ENCODE data around the gene CCDC77. TPM values are rescaled to one million over a fixed set of nuclear protein-coding genes. Genes with fewer than 3 reads are reported as not detected.

Gene CCDC77
- total and polyA plus RNA-seq, 2 donors (not counting 3 experiments of a cell fraction or from before 2014, with no cell fraction given): 4.1 to 12.9 TPM

DNA sequence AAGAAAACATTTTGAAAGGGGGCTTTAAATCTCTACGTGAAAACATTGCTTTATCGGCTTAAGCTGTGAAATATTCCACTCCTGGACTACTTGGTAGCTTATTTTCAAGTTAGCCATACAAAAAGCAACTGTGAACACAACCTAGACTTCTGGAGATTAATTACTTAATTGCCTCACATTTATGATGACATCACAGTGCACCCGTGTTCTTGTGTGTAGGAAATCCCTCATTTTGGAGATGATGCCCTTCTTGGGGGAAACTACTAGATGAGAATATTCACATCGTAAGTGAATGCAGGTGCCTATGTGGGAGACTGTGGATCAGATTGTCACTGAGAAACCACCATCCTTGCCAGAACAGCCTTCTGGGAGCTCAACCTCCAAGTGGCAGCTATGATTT, 47.8 kb downstream of the CCDC77 start:
- H4K20me1 ChIP-seq (replicated peaks; ENCODE audit: control insufficient read depth, extremely low read depth, insufficient read depth, low read length): no peaks in the 10 kb centered on the region
- no peak overlapping the region for H3K27ac ChIP-seq (ENCODE audit: insufficient read depth, low read depth, low read length)
- intact Hi-C loops (cut with micrococcal nuclease) (no loop called here), dilution Hi-C loops (cut with MboI; ENCODE audit: extremely low pct_ligation_motif_present, low sequenced_read_pairs) (no loop called here)
- H3K4me1 ChIP-seq (ENCODE audit: control insufficient read depth, extremely low read depth, insufficient read depth, low read length): no peaks in the 10 kb centered on the region
- H3K9ac ChIP-seq (replicated peaks; ENCODE audit: extremely low read depth, insufficient read depth, low read length): no peak overlapping the region
- no peak for TF ChIP-seq JUN (IDR thresholded peaks at IDR 0.05; ENCODE audit: borderline replicate concordance, insufficient read depth, insufficient read length, low read depth)
- TF ChIP-seq POLR2A (IDR thresholded peaks at IDR 0.05; ENCODE audit: low read depth, low read length): no peak
- no peak for TF ChIP-seq FOS (IDR thresholded peaks at IDR 0.05; ENCODE audit: borderline replicate concordance, insufficient read depth, low read length)
- no peak for TF ChIP-seq POLR2AphosphoS5 (IDR thresholded peaks at IDR 0.05; ENCODE audit: insufficient read depth, low read depth, low read length)
- TF ChIP-seq, protein P1, sequence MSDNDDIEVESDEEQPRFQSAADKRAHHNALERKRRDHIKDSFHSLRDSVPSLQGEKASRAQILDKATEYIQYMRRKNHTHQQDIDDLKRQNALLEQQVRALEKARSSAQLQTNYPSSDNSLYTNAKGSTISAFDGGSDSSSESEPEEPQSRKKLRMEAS (IDR thresholded peaks at IDR 0.05; ENCODE audit: insufficient read depth, insufficient read length): no peak
- TF ChIP-seq MYC (IDR thresholded peaks at IDR 0.05; ENCODE audit: low read depth, low read length): no peak
- TF ChIP-seq GATA2 (IDR thresholded peaks at IDR 0.05; ENCODE audit: insufficient read depth, insufficient read length, low read depth, low read length): no peak
- TF ChIP-seq, protein P2, sequence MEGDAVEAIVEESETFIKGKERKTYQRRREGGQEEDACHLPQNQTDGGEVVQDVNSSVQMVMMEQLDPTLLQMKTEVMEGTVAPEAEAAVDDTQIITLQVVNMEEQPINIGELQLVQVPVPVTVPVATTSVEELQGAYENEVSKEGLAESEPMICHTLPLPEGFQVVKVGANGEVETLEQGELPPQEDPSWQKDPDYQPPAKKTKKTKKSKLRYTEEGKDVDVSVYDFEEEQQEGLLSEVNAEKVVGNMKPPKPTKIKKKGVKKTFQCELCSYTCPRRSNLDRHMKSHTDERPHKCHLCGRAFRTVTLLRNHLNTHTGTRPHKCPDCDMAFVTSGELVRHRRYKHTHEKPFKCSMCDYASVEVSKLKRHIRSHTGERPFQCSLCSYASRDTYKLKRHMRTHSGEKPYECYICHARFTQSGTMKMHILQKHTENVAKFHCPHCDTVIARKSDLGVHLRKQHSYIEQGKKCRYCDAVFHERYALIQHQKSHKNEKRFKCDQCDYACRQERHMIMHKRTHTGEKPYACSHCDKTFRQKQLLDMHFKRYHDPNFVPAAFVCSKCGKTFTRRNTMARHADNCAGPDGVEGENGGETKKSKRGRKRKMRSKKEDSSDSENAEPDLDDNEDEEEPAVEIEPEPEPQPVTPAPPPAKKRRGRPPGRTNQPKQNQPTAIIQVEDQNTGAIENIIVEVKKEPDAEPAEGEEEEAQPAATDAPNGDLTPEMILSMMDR (IDR thresholded peaks at IDR 0.05; ENCODE audit: extremely low read depth in 1 of 2, insufficient read depth in 1 of 2, low read depth in 1 of 2, low read length in 2 of 2): no peak
- TF ChIP-seq EZH2 (IDR thresholded peaks at IDR 0.05; ENCODE audit: borderline replicate concordance, low read depth, low read length, severe bottlenecking): no peak
- POLR2A ChIA-PET: no interaction called here
- CTCF ChIA-PET: interaction anchor here (0.9 to 2.7 kb wide), 5 partner anchors 8 to 98 kb away, joined by 3 to 19 read pairs (median 4); no protein-coding TSS in a partner anchor
- no peak for FAIRE-seq
- no peaks in the 10 kb centered on the region for H3K36me3 ChIP-seq (ENCODE audit: control insufficient read depth in 2 of 2, extremely low read depth in 1 of 2, insufficient read depth in 2 of 2, low read length in 2 of 2)
- no peak overlapping the region for H3K4me3 ChIP-seq (replicated peaks in 1 of 3; ENCODE audit: insufficient read depth in 1 of 3, low read depth in 1 of 3, low read length in 3 of 3)
- no peaks in the 10 kb centered on the region for H3K9me3 ChIP-seq (replicated peaks; ENCODE audit: control insufficient read depth, insufficient read depth, low read length)
- no peaks in the 10 kb centered on the region for H3K9me1 ChIP-seq (replicated peaks; ENCODE audit: control insufficient read depth, extremely low read depth, insufficient read depth, low read length)
- H3K79me2 ChIP-seq (ENCODE audit: control insufficient read depth, insufficient read depth, low read length): no peaks in the 10 kb centered on the region
- H2AFZ ChIP-seq (ENCODE audit: low read depth, low read length): no peak overlapping the region
- DNase-seq (ENCODE audit: low read depth, low spot score): no peak
- BruUV-seq (replicated peaks): no TSS peak
- no peak overlapping the region for H3K4me2 ChIP-seq (ENCODE audit: insufficient read depth, low read length)
- H3K27me3 ChIP-seq (ENCODE audit: control insufficient read depth in 2 of 2, insufficient read depth in 2 of 2, low read length in 2 of 2): peaks cover 10 to 16% of the 10 kb centered on the region in 2 experiments
